ENCODE measurements around the gene PAIP2.

DNA sequence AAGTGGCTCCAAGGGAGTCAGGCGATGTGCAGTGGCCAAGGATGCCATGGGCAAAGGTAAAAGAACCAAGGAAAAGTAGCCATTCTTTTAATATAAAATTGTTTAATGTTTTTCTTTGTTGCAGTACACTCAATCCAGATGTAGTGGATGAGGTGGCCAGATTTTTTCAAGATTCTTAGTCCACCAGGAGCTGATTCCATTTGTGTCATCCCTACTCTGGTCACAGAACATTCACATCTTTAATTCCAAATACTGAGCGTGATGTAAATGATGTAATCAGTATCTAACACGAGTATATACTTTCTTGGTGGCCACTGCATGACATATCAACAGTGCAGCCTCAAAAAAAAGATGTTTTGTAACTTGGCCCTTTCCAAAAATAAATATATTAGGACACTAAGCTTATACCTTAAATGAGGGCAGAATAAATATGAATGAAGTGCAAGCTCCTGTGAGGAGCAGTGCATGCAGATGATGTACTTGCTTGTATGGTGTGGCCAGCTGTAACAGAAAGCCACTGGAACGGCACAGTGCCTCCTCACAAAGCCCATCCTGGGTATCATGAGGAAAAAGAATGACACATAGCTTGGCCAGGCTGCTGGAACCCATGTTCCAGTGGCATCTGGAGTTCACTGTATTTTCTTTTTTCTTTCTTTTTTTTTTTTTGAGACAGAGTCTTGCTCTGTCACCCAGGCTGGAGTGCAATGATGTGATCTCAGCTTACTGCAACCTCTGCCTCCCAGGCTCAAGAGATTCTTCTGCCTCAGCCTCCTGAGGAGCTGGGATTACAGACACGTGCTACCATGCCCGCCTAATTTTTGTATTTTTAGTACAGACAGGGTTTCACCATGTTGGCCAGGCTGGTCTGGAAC lies 68.7 kb downstream of the PAIP2 start:
- no peak for TF ChIP-seq EZH2phosphoT487 (IDR thresholded peaks at IDR 0.05; ENCODE audit: low read depth, severe bottlenecking, unreplicated experiment)
- TF ChIP-seq, protein P1, sequence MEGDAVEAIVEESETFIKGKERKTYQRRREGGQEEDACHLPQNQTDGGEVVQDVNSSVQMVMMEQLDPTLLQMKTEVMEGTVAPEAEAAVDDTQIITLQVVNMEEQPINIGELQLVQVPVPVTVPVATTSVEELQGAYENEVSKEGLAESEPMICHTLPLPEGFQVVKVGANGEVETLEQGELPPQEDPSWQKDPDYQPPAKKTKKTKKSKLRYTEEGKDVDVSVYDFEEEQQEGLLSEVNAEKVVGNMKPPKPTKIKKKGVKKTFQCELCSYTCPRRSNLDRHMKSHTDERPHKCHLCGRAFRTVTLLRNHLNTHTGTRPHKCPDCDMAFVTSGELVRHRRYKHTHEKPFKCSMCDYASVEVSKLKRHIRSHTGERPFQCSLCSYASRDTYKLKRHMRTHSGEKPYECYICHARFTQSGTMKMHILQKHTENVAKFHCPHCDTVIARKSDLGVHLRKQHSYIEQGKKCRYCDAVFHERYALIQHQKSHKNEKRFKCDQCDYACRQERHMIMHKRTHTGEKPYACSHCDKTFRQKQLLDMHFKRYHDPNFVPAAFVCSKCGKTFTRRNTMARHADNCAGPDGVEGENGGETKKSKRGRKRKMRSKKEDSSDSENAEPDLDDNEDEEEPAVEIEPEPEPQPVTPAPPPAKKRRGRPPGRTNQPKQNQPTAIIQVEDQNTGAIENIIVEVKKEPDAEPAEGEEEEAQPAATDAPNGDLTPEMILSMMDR (IDR thresholded peaks at IDR 0.05; ENCODE audit: poor library complexity): no peak
